ENCODE measurements around the gene TGFBR2. TPM values are rescaled to one million over a fixed set of nuclear protein-coding genes. Genes with fewer than 3 reads are reported as not detected.
A peak's percentile ranks its signal among the peaks of the same experiment; 100 is the strongest.
"Not testable (repeated sequence)": the region's sequence is repeated elsewhere in the genome, so short reads cannot be mapped to it uniquely, and the experiment has no call there.

The TGFBR2 gene
- total and polyA plus RNA-seq, 5 donors from 2014 or later = 35.8 to 92.6 (median 57.4) TPM

GRCh38 chr3:30668051-30668609 lies 61.7 kb downstream of the TGFBR2 start:
- DNase-seq (no peak), ATAC-seq (ENCODE audit: low read depth in 2 of 2) (no peak)
- Mint-ChIP-seq H3K27me3 (no peaks in the 10 kb centered on the region), H3K9me3 (peaks cover 0 to 4% (median 0%) of the 10 kb centered on the region in 7 donors), H3K27ac (peak overlapping the region; percentile 43 to 80 (median 68)), H3K4me1 (peaks cover 45 to 96% (median 65%) of the 10 kb centered on the region in 4 donors), H3K36me3 (peaks cover 52% of the 10 kb centered on the region), H3K4me3 (peak overlapping the region in 1 of 4 donors; percentile 12)
- no peak overlapping the region for H3K27ac ChIP-seq (ENCODE audit: insufficient read depth, low read length, poor library complexity, severe bottlenecking)
- peaks cover 38% of the 10 kb centered on the region for H3K36me3 ChIP-seq (ENCODE audit: control insufficient read depth, insufficient read depth, low read length)
- H3K4me3 ChIP-seq (ENCODE audit: low read depth, low read length) = no peak overlapping the region
- H3K27me3 ChIP-seq (ENCODE audit: control insufficient read depth, insufficient read depth, low read length) = no peaks in the 10 kb centered on the region
- H3K9me3 ChIP-seq (ENCODE audit: control insufficient read depth in 2 of 2, low read length in 2 of 2) = no peaks in the 10 kb centered on the region
- peaks cover 47% of the 10 kb centered on the region for H3K4me1 ChIP-seq (ENCODE audit: control insufficient read depth, insufficient read depth, low read length, poor library complexity, severe bottlenecking)

- ATAC-seq (ENCODE audit: low read depth in 2 of 2); H3K27me3 ChIP-seq (ENCODE audit: control insufficient read depth, insufficient read depth, low read length); H3K4me3 ChIP-seq (ENCODE audit: low read depth, low read length); H3K9me3 Mint-ChIP-seq; H3K27me3 Mint-ChIP-seq; H3K27ac ChIP-seq (ENCODE audit: insufficient read depth, low read length, poor library complexity, severe bottlenecking); H3K9me3 ChIP-seq (ENCODE audit: control insufficient read depth in 2 of 2, low read length in 2 of 2); DNase-seq: not testable (repeated sequence)
- peaks cover 44 to 96% (median 63%) of the 10 kb centered on the region in 4 donors for H3K4me1 Mint-ChIP-seq
- peaks cover 57% of the 10 kb centered on the region for H3K36me3 Mint-ChIP-seq
- H3K27ac Mint-ChIP-seq = peak overlapping the region; percentile 0 to 70 (median 3)
- peaks cover 49% of the 10 kb centered on the region for H3K36me3 ChIP-seq (ENCODE audit: control insufficient read depth, insufficient read depth, low read length)
- peak overlapping the region in 2 of 4 donors; percentile 20 to 42 for H3K4me3 Mint-ChIP-seq
- peaks cover 45% of the 10 kb centered on the region for H3K4me1 ChIP-seq (ENCODE audit: control insufficient read depth, insufficient read depth, low read length, poor library complexity, severe bottlenecking)
These were observed 63.0 kb downstream of the TGFBR2 start for GRCh38 chr3:30669360-30669934.

- no peak overlapping the region for H3K4me3 ChIP-seq (ENCODE audit: low read depth, low read length)
- H3K27ac ChIP-seq (ENCODE audit: insufficient read depth, low read length, poor library complexity, severe bottlenecking) = no peak overlapping the region
- ATAC-seq (ENCODE audit: low read depth in 2 of 2) (no peak), DNase-seq (no peak)
- peaks cover 58% of the 10 kb centered on the region for H3K36me3 ChIP-seq (ENCODE audit: control insufficient read depth, insufficient read depth, low read length)
- no peaks in the 10 kb centered on the region for H3K27me3 Mint-ChIP-seq
- H3K36me3 Mint-ChIP-seq = peaks cover 66% of the 10 kb centered on the region
- H3K27me3 ChIP-seq (ENCODE audit: control insufficient read depth, insufficient read depth, low read length) = no peaks in the 10 kb centered on the region
- no peak overlapping the region for H3K4me3 Mint-ChIP-seq
- H3K9me3 ChIP-seq (ENCODE audit: control insufficient read depth in 2 of 2, low read length in 2 of 2) = no peaks in the 10 kb centered on the region
- peaks cover 0 to 4% (median 0%) of the 10 kb centered on the region in 7 donors for H3K9me3 Mint-ChIP-seq
- peaks cover 38 to 96% (median 58%) of the 10 kb centered on the region in 4 donors for H3K4me1 Mint-ChIP-seq
- H3K27ac Mint-ChIP-seq = peak overlapping the region in 2 of 3 donors; percentile 3 to 67
- H3K4me1 ChIP-seq (ENCODE audit: control insufficient read depth, insufficient read depth, low read length, poor library complexity, severe bottlenecking) = peaks cover 36% of the 10 kb centered on the region
These were observed 63.9 kb downstream of the TGFBR2 start for GRCh38 chr3:30670292-30670691.

- no peak overlapping the region for H3K4me3 ChIP-seq (ENCODE audit: low read depth, low read length)
- H3K4me3 Mint-ChIP-seq = peak overlapping the region in 2 of 4 donors; percentile 43 to 60
- no peak for DNase-seq
These were observed 65.3 kb downstream of the TGFBR2 start for GRCh38 chr3:30671527-30672286.

GRCh38 chr3:30672287-30672735 lies 65.9 kb downstream of the TGFBR2 start:
- H3K27ac ChIP-seq (ENCODE audit: insufficient read depth, low read length, poor library complexity, severe bottlenecking) = no peak overlapping the region
- H3K4me1 ChIP-seq (ENCODE audit: control insufficient read depth, insufficient read depth, low read length, poor library complexity, severe bottlenecking) = peaks cover 17% of the 10 kb centered on the region
- H3K27ac Mint-ChIP-seq = peak overlapping the region; percentile 38 to 87 (median 67)
- ATAC-seq (ENCODE audit: low read depth in 2 of 2) (no peak), DNase-seq (no peak)
- H3K27me3 ChIP-seq (ENCODE audit: control insufficient read depth, insufficient read depth, low read length) = no peaks in the 10 kb centered on the region
- H3K4me3 ChIP-seq (ENCODE audit: low read depth, low read length) = no peak overlapping the region
- H3K27me3 Mint-ChIP-seq = no peaks in the 10 kb centered on the region
- no peaks in the 10 kb centered on the region for H3K9me3 ChIP-seq (ENCODE audit: control insufficient read depth in 2 of 2, low read length in 2 of 2)
- peaks cover 78% of the 10 kb centered on the region for H3K36me3 ChIP-seq (ENCODE audit: control insufficient read depth, insufficient read depth, low read length)
- peaks cover 38 to 97% (median 62%) of the 10 kb centered on the region in 4 donors for H3K4me1 Mint-ChIP-seq
- peak overlapping the region in 2 of 4 donors; percentile 27 to 60 for H3K4me3 Mint-ChIP-seq
- H3K9me3 Mint-ChIP-seq = peaks cover 0 to 4% (median 0%) of the 10 kb centered on the region in 7 donors
- peaks cover 84% of the 10 kb centered on the region for H3K36me3 Mint-ChIP-seq

More at GRCh38 chr3:30671527-30672286, 65.3 kb downstream of the TGFBR2 start:
- Mint-ChIP-seq H3K36me3 (peaks cover 78% of the 10 kb centered on the region), H3K27me3 (no peaks in the 10 kb centered on the region), H3K9me3 (peaks cover 0 to 4% (median 0%) of the 10 kb centered on the region in 7 donors), H3K27ac (peak overlapping the region; percentile 38 to 87 (median 67)), H3K4me1 (peaks cover 37 to 97% (median 60%) of the 10 kb centered on the region in 4 donors)
- Histone ChIP-seq H3K36me3 (ENCODE audit: control insufficient read depth, insufficient read depth, low read length) (peaks cover 72% of the 10 kb centered on the region), H3K27me3 (ENCODE audit: control insufficient read depth, insufficient read depth, low read length) (no peaks in the 10 kb centered on the region), H3K4me1 (ENCODE audit: control insufficient read depth, insufficient read depth, low read length, poor library complexity, severe bottlenecking) (peaks cover 23% of the 10 kb centered on the region), H3K9me3 (ENCODE audit: control insufficient read depth in 2 of 2, low read length in 2 of 2) (no peaks in the 10 kb centered on the region), H3K27ac (ENCODE audit: insufficient read depth, low read length, poor library complexity, severe bottlenecking) (no peak overlapping the region)
- no peak for ATAC-seq (ENCODE audit: low read depth in 2 of 2)

GRCh38 chr3:30672959-30673358 lies 66.6 kb downstream of the TGFBR2 start:
- no peak for DNase-seq
- ATAC-seq (ENCODE audit: low read depth in 2 of 2) = no peak
- H3K4me3 Mint-ChIP-seq = peak overlapping the region in 2 of 4 donors; percentile 27 to 60
- peaks cover 0 to 4% (median 0%) of the 10 kb centered on the region in 7 donors for H3K9me3 Mint-ChIP-seq
- H3K27me3 ChIP-seq (ENCODE audit: control insufficient read depth, insufficient read depth, low read length) = no peaks in the 10 kb centered on the region
- peaks cover 89% of the 10 kb centered on the region for H3K36me3 Mint-ChIP-seq
- peak overlapping the region; percentile 38 to 80 (median 67) for H3K27ac Mint-ChIP-seq
- H3K27ac ChIP-seq (ENCODE audit: insufficient read depth, low read length, poor library complexity, severe bottlenecking) = no peak overlapping the region
- peaks cover 84% of the 10 kb centered on the region for H3K36me3 ChIP-seq (ENCODE audit: control insufficient read depth, insufficient read depth, low read length)
- H3K27me3 Mint-ChIP-seq = no peaks in the 10 kb centered on the region
- no peak overlapping the region for H3K4me3 ChIP-seq (ENCODE audit: low read depth, low read length)
- H3K9me3 ChIP-seq (ENCODE audit: control insufficient read depth in 2 of 2, low read length in 2 of 2) = no peaks in the 10 kb centered on the region
- peaks cover 16% of the 10 kb centered on the region for H3K4me1 ChIP-seq (ENCODE audit: control insufficient read depth, insufficient read depth, low read length, poor library complexity, severe bottlenecking)
- H3K4me1 Mint-ChIP-seq = peaks cover 36 to 98% (median 64%) of the 10 kb centered on the region in 4 donors

GRCh38 chr3:30673425-30674341 lies 67.3 kb downstream of the TGFBR2 start:
- Histone ChIP-seq H3K4me1 (ENCODE audit: control insufficient read depth, insufficient read depth, low read length, poor library complexity, severe bottlenecking) (peaks cover 16% of the 10 kb centered on the region), H3K4me3 (ENCODE audit: low read depth, low read length) (peak overlapping the region; percentile 10), H3K9me3 (ENCODE audit: control insufficient read depth in 2 of 2, low read length in 2 of 2) (no peaks in the 10 kb centered on the region), H3K27me3 (ENCODE audit: control insufficient read depth, insufficient read depth, low read length) (no peaks in the 10 kb centered on the region), H3K27ac (ENCODE audit: insufficient read depth, low read length, poor library complexity, severe bottlenecking) (no peak overlapping the region), H3K36me3 (ENCODE audit: control insufficient read depth, insufficient read depth, low read length) (peaks cover 90% of the 10 kb centered on the region)
- ATAC-seq (ENCODE audit: low read depth in 2 of 2) (peak in 1 of 2 donors; percentile 48), DNase-seq (peak in 1 of 3 donors; percentile 22)
- peaks cover 33 to 94% (median 62%) of the 10 kb centered on the region in 4 donors for H3K4me1 Mint-ChIP-seq
- peaks cover 84% of the 10 kb centered on the region for H3K36me3 Mint-ChIP-seq
- H3K27me3 Mint-ChIP-seq = no peaks in the 10 kb centered on the region
- H3K9me3 Mint-ChIP-seq = peaks cover 0 to 4% (median 0%) of the 10 kb centered on the region in 7 donors
- H3K27ac Mint-ChIP-seq = peak overlapping the region; percentile 55 to 82 (median 79)
- peak overlapping the region in 3 of 4 donors; percentile 16 to 60 (median 16) for H3K4me3 Mint-ChIP-seq

Data from CD4-positive, CD25-positive, alpha-beta regulatory T cell (primary cell).